Parathyroid adenoma (tissue), 2 donors: Measurements from ENCODE around the gene ZC3H12C.

Experiments used
- H2AFZ ChIP-seq: fragments of 300-600 bp; sonication (generic); one replicate; pipeline ENCODE4 v1.7.0; 2017; ENCODE audit warnings: antibody characterized with exemption, mild to moderate bottlenecking
- H3K27ac ChIP-seq: fragments of 300-600 bp; sonication (generic); one replicate; pipeline ENCODE4 v1.7.0; 2017
- H3K27me3 ChIP-seq: fragments of 300-600 bp; sonication (generic); one replicate; pipeline ENCODE4 v1.7.0; 2017; ENCODE audit warnings: low read length; ENCODE audit not compliant: control insufficient read depth, insufficient read depth
- H3K36me3 ChIP-seq: fragments of 300-600 bp; sonication (generic); one replicate; pipeline ENCODE4 v1.7.0; 2017; ENCODE audit warnings: low read length; ENCODE audit not compliant: control insufficient read depth, insufficient read depth
- H3K4me1 ChIP-seq: fragments of 300-600 bp; sonication (generic); one replicate; pipeline ENCODE4 v1.7.0; 2017; ENCODE audit warnings: control low read depth
- H3K4me2 ChIP-seq: fragments of 300-600 bp; sonication (generic); one replicate; pipeline ENCODE4 v1.7.0; 2017; ENCODE audit warnings: low read length
- H3K4me3 ChIP-seq: fragments of 300-600 bp; sonication (generic); one replicate; pipeline ENCODE4 v1.7.0; 2017; ENCODE audit warnings: low read depth, low read length
- H3K79me2 ChIP-seq: fragments of 300-600 bp; sonication (generic); one replicate; pipeline ENCODE4 v1.7.0; 2017; ENCODE audit warnings: control low read depth
- H3K9ac ChIP-seq: fragments of 300-600 bp; sonication (generic); one replicate; pipeline ENCODE4 v1.7.0; 2017; ENCODE audit warnings: mild to moderate bottlenecking
- H3K9me3 ChIP-seq: fragments of 300-600 bp; sonication (generic); one replicate; pipeline ENCODE4 v1.7.0; 2017; ENCODE audit warnings: low read length; ENCODE audit not compliant: control insufficient read depth
- TF ChIP-seq, protein P1 (sequence below): fragments of 300-600 bp; sonication (generic); IDR thresholded peaks from one replicate; pipeline ENCODE4 v1.7.0; 2017; ENCODE audit warnings: antibody characterized with exemption, mild to moderate bottlenecking
- donor health status: primary hyperparathyroidism.

The ZC3H12C gene

DNA sequence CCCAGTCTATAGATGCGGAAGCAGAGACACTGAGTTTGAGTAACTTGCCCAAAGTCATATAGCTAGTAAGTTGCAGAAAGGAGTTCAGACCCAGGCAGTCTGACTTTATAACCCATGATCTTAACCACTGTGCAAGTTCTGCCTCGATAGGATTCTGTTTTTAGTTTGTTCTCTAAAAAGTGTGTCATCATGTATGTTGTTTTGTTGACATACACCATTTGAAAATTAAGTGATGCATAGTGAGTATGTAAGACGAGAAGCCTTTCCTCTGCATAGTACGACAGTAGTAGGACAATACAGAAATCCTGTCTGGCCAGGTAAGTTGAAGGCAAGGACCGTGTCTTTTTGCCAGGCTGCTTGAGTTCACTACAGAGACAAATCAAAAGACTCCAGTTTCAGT, 3.3 kb downstream of the ZC3H12C start:
- H3K79me2 ChIP-seq = peaks cover 9% of the 10 kb centered on the region
- TF ChIP-seq, protein P1, sequence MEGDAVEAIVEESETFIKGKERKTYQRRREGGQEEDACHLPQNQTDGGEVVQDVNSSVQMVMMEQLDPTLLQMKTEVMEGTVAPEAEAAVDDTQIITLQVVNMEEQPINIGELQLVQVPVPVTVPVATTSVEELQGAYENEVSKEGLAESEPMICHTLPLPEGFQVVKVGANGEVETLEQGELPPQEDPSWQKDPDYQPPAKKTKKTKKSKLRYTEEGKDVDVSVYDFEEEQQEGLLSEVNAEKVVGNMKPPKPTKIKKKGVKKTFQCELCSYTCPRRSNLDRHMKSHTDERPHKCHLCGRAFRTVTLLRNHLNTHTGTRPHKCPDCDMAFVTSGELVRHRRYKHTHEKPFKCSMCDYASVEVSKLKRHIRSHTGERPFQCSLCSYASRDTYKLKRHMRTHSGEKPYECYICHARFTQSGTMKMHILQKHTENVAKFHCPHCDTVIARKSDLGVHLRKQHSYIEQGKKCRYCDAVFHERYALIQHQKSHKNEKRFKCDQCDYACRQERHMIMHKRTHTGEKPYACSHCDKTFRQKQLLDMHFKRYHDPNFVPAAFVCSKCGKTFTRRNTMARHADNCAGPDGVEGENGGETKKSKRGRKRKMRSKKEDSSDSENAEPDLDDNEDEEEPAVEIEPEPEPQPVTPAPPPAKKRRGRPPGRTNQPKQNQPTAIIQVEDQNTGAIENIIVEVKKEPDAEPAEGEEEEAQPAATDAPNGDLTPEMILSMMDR = no peak

DNA sequence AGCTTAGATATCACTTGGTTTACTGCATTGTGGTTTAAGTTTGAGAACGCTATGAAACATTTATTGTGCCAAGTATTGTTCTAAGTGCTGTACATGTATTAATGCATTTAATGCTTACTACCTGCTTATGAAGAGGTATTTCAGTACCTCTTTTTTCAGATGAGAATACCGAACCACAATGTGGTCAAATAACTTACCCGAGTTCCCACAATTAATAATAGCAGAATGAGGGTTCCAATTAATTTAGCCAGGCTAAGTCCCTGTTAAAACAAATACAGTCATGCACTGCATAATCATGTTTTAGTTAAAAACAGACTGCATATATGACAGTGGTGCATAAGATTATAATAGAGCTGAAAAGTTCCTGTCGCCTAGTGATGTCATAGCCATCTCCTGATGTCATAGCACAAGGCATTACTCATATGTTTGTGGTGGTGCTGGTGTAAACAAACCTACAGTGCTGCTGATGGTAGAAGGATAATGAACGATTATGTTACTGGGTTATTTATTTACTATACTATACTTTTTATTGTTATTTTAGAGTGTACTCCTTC, 4.3 kb downstream of the ZC3H12C start:
- Histone ChIP-seq H3K9me3 (no peaks in the 10 kb centered on the region), H3K36me3 (no peaks in the 10 kb centered on the region), H3K4me2 (no peak overlapping the region), H3K9ac (no peak overlapping the region), H3K27me3 (no peaks in the 10 kb centered on the region), H3K27ac (no peak overlapping the region), H3K4me1 (no peaks in the 10 kb centered on the region), H3K79me2 (peaks cover 9% of the 10 kb centered on the region), H3K4me3 (no peak overlapping the region), H2AFZ (no peak overlapping the region)
- TF ChIP-seq, protein P1 = no peak

More for the DNA sequence above, 3.3 kb downstream of the ZC3H12C start:
- Histone ChIP-seq H3K36me3 (no peaks in the 10 kb centered on the region), H3K27me3 (no peaks in the 10 kb centered on the region), H3K4me3 (no peak overlapping the region), H3K4me2 (no peak overlapping the region), H3K9ac (no peak overlapping the region), H3K4me1 (peaks cover 3% of the 10 kb centered on the region), H3K9me3 (no peaks in the 10 kb centered on the region), H3K27ac (no peak overlapping the region), H2AFZ (no peak overlapping the region)

GRCh38 chr11:110098645-110099044, 5.5 kb downstream of the ZC3H12C start:
- H3K27ac ChIP-seq = no peak overlapping the region
- no peak overlapping the region for H2AFZ ChIP-seq
- no peak overlapping the region for H3K4me2 ChIP-seq
- H3K9me3 ChIP-seq = no peaks in the 10 kb centered on the region
- no peaks in the 10 kb centered on the region for H3K27me3 ChIP-seq
- H3K36me3 ChIP-seq = no peaks in the 10 kb centered on the region
- peaks cover 9% of the 10 kb centered on the region for H3K79me2 ChIP-seq
- TF ChIP-seq, protein P1 = no peak
- H3K9ac ChIP-seq = no peak overlapping the region
- H3K4me1 ChIP-seq = no peaks in the 10 kb centered on the region
- no peak overlapping the region for H3K4me3 ChIP-seq

DNA sequence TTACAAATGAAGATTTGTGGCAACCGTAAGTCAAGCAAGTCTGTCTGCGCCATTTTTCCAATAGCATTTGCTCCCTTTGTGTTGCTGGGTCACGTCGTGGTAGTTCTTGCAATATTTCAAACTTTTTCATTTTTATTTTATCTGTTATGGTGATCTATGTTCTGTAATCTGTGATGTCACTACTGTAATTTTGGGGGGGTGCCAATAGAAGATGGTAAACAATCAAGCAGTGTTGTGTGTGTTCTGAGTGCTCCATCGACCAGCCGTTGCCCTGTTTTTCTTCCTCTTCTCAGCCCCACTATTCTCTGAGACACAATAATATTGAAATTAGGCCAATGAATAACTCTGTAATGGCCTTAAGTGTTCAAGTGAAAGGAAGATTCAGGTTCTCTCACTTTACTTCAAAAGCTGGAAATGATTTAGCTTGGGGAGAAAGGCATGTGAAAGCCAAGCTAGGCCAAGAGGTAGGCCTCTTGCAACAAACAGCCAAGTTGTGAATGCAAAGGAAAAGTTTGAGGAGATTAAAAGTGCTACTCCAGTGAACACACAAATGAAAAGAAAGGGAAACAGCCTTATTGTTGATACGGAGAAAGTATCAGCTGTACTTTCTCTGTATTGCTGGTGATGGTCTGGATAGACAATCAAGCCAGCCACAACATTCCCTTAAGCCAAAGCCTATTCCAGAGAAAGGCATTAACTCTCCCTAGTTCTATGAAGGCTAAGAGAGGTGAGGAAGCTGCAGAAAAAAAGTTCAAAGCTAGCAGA, 7.5 kb downstream of the ZC3H12C start:
- H3K4me2 ChIP-seq = no peak overlapping the region
- no peak overlapping the region for H2AFZ ChIP-seq
- H3K27me3 ChIP-seq = no peaks in the 10 kb centered on the region
- no peaks in the 10 kb centered on the region for H3K36me3 ChIP-seq
- TF ChIP-seq, protein P1 = no peak
- H3K79me2 ChIP-seq = peaks cover 6% of the 10 kb centered on the region
- H3K4me1 ChIP-seq = no peaks in the 10 kb centered on the region
- no peak overlapping the region for H3K4me3 ChIP-seq
- H3K9me3 ChIP-seq = no peaks in the 10 kb centered on the region
- no peak overlapping the region for H3K27ac ChIP-seq
- no peak overlapping the region for H3K9ac ChIP-seq
